Lower lobe of right lung (tissue), 2 donors: Measurements from ENCODE around the gene LRP3. TPM values are rescaled to one million over a fixed set of nuclear protein-coding genes. Genes with fewer than 3 reads are reported as not detected.
"Not testable (repeated sequence)": the region's sequence is repeated elsewhere in the genome, so short reads cannot be mapped to it uniquely, and the experiment has no call there.

Experiments
- ATAC-seq, 2 donors: fragments of 200-7000 bp; cut with Tn5 transposase; one replicate each; pipeline ENCODE4 v1.9.1; 2020 to 2022; ENCODE audit warnings: mild to moderate bottlenecking in 2 of 2, moderate library complexity in 2 of 2
- DNase-seq: peaks from one replicate; pipeline ENCODE4 v3.0.0-alpha.2; 2020
- H3K27ac ChIP-seq: fragments of 200-600 bp; one replicate; pipeline ENCODE4 v1.8.0; 2022
- H3K27me3 ChIP-seq: fragments of 200-600 bp; one replicate; pipeline ENCODE4 v1.8.0; 2022; ENCODE audit warnings: low read depth
- H3K36me3 ChIP-seq: fragments of 200-600 bp; one replicate; pipeline ENCODE4 v1.8.0; 2022; ENCODE audit warnings: mild to moderate bottlenecking
- H3K4me1 ChIP-seq: fragments of 200-600 bp; one replicate; pipeline ENCODE4 v1.8.0; 2022
- H3K4me3 ChIP-seq: fragments of 200-600 bp; one replicate; pipeline ENCODE4 v1.8.0; 2022; ENCODE audit warnings: mild to moderate bottlenecking
- H3K9me3 ChIP-seq: fragments of 200-600 bp; one replicate; pipeline ENCODE4 v1.8.0; 2022
- intact Hi-C: fragments of 100-400 bp; cut with DNase I; formaldehyde crosslinking; loops from one replicate; pipeline ENCODE4 v1.11.0; 2022
- long read RNA-seq: library from polyadenylated mRNA; unstranded; transcript quantifications from one replicate; pipeline ENCODE4 v2.0.0, GENCODE V29; 2021
- total RNA-seq: library from RNA; stranded (reverse); fragmentation: NEBNext Ultra II Directional; extraction: Animal tissue kit (Norgen Biotek cat#: 25700); gene quantifications from one replicate; pipeline ENCODE4 v1.2.1, GENCODE V29; 2021
- TF ChIP-seq, protein P1 (sequence below): fragments of 200-600 bp; IDR thresholded peaks from one replicate; pipeline ENCODE4 v1.8.0; 2022; ENCODE audit warnings: antibody characterized with exemption, mild to moderate bottlenecking
- donor health status: DM: no; HTN: yes; CAD: no; lungs with severe emphysema.

The LRP3 gene
- total RNA-seq = 13.8 TPM
- long read RNA-seq, transcript LRP3-203 (3 exons, 3,278 nt) = minor isoform, 7 of 92 reads
- long read RNA-seq, transcript LRP3-201 (7 exons, 3,807 nt) = major isoform, 67 of 92 reads
- long read RNA-seq, partial matches to known transcripts = 10 of 92 reads
- long read RNA-seq, other reads (novel, unspliced or antisense) = 8 of 92 reads

DNA sequence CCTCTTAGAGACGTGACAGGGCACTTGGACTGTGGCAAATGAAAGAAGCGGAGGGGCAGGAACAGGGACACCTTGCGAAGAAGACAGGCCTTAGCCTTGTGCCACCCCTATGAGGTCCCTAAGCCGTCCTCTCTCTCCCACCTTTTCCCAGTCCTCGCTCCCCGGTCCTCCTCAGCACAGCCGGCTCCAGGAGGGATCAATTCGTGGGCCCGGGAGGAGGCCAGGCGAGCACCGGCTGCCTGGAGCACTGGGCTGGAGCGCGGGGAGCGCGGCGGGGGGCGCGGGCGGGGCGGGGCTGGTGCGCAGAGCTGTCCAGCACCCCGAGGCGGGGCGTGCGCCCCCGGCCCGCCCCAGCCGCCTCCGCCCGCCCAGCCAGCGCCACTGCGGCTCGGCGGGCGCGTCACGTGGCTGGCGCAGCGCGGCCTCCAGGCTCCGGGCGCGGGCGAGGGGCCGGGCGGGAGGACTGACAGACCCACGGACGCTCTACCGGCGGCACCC is at the start of gene LRP3:
TSS of gene LRP3 (plus strand) at position 466 of the 498 bp plus-strand sequence. CDS start 456 bp downstream, outside the sequence.
- no peaks in the 10 kb centered on the region for H3K36me3 ChIP-seq
- DNase-seq (peak; percentile 54), ATAC-seq (peak; percentile 61 to 69)
- H3K4me3 ChIP-seq = peak within 1 kb of the TSS; percentile 60
- TF ChIP-seq, protein P1, sequence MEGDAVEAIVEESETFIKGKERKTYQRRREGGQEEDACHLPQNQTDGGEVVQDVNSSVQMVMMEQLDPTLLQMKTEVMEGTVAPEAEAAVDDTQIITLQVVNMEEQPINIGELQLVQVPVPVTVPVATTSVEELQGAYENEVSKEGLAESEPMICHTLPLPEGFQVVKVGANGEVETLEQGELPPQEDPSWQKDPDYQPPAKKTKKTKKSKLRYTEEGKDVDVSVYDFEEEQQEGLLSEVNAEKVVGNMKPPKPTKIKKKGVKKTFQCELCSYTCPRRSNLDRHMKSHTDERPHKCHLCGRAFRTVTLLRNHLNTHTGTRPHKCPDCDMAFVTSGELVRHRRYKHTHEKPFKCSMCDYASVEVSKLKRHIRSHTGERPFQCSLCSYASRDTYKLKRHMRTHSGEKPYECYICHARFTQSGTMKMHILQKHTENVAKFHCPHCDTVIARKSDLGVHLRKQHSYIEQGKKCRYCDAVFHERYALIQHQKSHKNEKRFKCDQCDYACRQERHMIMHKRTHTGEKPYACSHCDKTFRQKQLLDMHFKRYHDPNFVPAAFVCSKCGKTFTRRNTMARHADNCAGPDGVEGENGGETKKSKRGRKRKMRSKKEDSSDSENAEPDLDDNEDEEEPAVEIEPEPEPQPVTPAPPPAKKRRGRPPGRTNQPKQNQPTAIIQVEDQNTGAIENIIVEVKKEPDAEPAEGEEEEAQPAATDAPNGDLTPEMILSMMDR = no peak
- H3K27ac ChIP-seq = peak within 1 kb of the TSS; percentile 65
- intact Hi-C loops = no loop called here
- peaks cover 9% of the 10 kb centered on the region for H3K4me1 ChIP-seq
- H3K27me3 ChIP-seq = peaks cover 10% of the 10 kb centered on the region
- H3K9me3 ChIP-seq = no peaks in the 10 kb centered on the region

GRCh38 chr19:33146209-33146608 is 47.9 kb upstream of the LRP3 start:
- no peaks in the 10 kb centered on the region for H3K9me3 ChIP-seq
- ATAC-seq (no peak), DNase-seq (no peak)
- H3K27me3 ChIP-seq = no peaks in the 10 kb centered on the region
- peaks cover 6% of the 10 kb centered on the region for H3K4me1 ChIP-seq
- H3K4me3 ChIP-seq = no peak overlapping the region
- intact Hi-C loops = no loop called here
- TF ChIP-seq, protein P1 = no peak
- H3K36me3 ChIP-seq = no peaks in the 10 kb centered on the region
- H3K27ac ChIP-seq = no peak overlapping the region

- intact Hi-C loops = no loop called here
- Histone ChIP-seq H3K27me3 (no peaks in the 10 kb centered on the region), H3K4me3 (no peak overlapping the region), H3K4me1 (peaks cover 6% of the 10 kb centered on the region), H3K36me3 (no peaks in the 10 kb centered on the region), H3K27ac (no peak overlapping the region), H3K9me3 (no peaks in the 10 kb centered on the region)
- TF ChIP-seq, protein P1 = no peak
- no peak for ATAC-seq
- no peak for DNase-seq
Observed at GRCh38 chr19:33147538-33147937, 46.6 kb upstream of the LRP3 start.

DNA sequence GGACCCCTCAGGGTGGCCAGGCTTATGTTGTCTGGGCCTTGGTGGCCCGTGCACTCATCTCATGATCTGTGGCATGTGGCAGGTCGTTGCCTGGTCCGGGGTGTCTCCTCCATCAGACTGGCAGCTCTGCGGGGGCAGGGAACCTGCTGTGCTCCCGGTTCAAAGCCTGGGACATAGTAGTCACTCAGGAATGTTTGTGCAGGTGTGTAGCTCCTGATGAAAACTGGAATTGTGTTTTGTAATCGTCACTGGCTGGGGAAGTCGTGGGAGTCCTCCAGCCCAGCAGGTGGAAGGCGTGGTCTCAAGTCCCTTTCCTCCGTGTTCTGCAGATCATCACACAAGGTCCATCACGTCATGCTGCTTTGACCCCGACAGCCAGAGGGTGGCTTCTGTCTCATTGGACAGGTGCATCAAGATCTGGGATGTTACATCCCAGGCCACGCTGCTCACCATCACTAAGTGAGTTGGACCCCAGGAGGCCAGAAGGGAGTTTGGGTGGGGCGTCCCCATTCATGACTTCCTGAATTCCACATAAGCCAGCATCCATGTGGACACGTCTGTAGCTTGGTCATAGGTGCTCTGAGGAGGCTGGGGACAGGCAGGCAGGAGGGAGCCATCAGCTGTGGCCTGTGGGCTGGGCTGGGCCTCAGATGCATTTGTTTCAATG is 43.1 kb upstream of the LRP3 start:
- Histone ChIP-seq H3K36me3 (no peaks in the 10 kb centered on the region), H3K9me3 (no peaks in the 10 kb centered on the region), H3K4me1 (no peaks in the 10 kb centered on the region), H3K4me3 (no peak overlapping the region), H3K27ac (no peak overlapping the region), H3K27me3 (no peaks in the 10 kb centered on the region)
- ATAC-seq (no peak), DNase-seq (no peak)
- TF ChIP-seq, protein P1 = no peak
- intact Hi-C loops = no loop called here

DNA sequence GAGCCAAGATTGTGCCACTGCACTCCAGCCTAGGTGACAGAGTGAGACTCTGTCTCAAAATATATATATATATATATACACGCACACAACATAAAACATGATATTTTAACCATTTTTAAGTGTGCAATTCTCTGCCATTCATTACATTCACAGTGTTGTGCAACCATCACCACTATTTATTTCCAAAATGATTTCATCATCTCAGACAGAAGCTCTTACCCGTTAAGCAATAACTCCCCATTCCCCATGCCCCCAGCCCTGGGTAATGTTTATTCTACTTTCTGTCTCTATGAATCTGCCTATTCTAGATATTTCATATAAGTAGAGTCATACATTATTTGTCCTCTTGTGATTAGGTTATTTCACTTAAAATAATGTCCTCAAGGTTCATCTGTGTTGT is 42.0 kb upstream of the LRP3 start:
- no peak for DNase-seq
- no peak overlapping the region for H3K4me3 ChIP-seq
- intact Hi-C loops = no loop called here
- H3K27ac ChIP-seq = no peak overlapping the region
- H3K9me3 ChIP-seq = no peaks in the 10 kb centered on the region
- no peak for ATAC-seq
- H3K27me3 ChIP-seq = no peaks in the 10 kb centered on the region
- no peaks in the 10 kb centered on the region for H3K4me1 ChIP-seq
- TF ChIP-seq, protein P1 = no peak
- H3K36me3 ChIP-seq = no peaks in the 10 kb centered on the region

DNA sequence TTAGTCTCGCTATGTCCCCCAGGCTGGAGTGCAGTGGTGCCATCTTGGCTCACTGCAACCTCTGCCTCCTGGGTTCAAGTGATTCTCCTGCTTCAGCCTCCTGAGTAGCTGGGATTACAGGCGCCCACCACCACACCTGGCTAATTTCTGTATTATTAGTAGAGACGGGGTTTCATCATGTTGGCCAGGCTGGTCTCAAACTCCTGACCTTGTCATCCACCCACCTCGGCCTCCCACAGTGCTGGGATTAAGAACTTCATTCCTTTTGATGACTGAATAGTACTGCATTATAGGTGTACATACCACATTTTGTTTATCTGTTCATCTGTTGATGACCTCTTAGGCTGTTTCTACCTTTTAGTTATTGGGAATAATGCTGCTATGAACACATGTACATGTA is 41.5 kb upstream of the LRP3 start:
- H3K9me3 ChIP-seq, intact Hi-C loops, H3K4me3 ChIP-seq, DNase-seq, ATAC-seq, H3K36me3 ChIP-seq, H3K4me1 ChIP-seq, H3K27me3 ChIP-seq, H3K27ac ChIP-seq: not testable (repeated sequence)

GRCh38 chr19:33154313-33154712 is 39.8 kb upstream of the LRP3 start:
- intact Hi-C loops, H3K27ac ChIP-seq, H3K9me3 ChIP-seq, DNase-seq, H3K36me3 ChIP-seq, H3K4me3 ChIP-seq, H3K4me1 ChIP-seq, H3K27me3 ChIP-seq, ATAC-seq: not testable (repeated sequence)
